HG03565 (cell line): ENCODE results near the gene STK10.

Experiments used
- ATAC-seq: cut with Tn5 transposase; IDR thresholded peaks from one replicate; pipeline ENCODE4 v1.9.1; 2021; ENCODE audit warnings: mild to moderate bottlenecking, moderate library complexity; ENCODE audit not compliant: unreplicated experiment

The STK10 gene

DNA sequence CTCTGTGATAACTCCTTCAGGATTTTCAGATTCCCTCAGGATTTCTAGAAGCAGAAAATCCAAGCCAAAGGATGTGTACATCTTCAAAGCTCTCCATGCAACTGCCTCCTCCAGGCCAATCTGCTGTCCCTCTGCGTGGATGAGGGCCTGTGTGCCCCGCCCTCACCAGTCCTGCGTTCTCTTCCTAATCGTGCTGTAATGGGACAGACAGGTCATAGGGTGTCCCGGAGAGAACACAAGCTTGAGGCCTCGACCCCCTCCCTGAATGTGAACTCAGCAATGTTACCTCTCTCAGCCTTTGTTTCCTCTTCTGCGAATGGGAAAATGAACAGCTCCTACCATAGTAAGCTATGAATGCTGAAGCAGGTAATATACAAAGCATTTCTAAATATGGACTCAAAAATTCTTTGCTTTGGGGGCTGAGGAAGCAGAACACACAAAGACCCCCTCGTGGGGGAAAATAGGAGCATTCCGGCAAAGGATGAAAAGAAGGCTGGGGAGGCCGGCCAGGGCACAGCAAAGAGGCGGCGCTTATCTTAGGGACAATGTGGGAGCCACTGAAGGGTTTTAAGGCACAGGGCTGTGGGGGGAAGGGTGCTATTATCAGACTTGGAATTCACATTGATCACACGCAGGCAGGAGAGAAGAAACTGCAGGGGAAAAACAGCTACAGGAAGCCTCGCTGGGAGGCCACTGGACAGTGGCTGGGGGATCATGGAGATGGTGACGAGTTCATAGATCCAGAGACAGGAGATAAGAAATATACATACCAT lies 124.4 kb downstream of the STK10 start:
- no peak for ATAC-seq

DNA sequence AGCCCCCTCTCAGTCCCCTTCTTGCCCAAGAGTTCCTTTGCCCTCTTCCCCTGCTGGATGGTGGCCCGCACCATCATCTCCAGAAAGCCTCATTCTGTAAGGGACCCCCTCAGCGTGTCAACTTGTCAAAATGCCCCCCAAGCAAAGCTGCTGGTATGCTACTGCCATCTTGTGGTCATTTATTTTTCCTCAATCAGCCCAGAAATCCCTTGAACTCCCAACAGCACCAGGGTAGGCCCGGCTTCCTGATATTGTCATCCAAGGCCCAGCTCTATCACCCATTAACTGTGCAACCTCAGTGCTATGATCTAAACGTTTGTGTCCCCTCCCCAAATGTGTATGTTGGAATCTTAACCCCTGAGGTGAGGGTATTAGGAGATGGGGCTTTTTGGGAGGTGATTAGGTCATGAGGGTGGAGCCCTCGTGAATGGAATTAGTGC lies 128.3 kb downstream of the STK10 start:
- no peak for ATAC-seq

DNA sequence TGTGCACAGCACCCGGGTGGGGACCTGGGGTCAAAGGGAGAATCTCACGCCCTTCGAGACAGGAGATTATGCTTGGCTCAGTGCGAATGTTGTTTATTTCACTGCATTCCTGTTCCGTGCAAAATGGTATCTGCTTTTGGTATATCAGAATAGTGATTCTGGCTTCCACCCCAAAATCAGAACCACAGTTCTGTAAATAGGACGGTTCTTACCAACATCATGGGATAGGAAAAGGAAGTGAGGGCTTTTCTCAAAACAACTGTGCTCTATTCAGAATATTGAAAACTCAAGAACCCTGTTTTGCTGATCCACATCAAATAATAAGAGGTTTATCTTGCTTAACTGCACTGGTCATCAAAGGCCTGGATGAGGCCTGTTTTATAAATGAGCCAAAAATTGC lies 129.9 kb downstream of the STK10 start:
- ATAC-seq = no peak

DNA sequence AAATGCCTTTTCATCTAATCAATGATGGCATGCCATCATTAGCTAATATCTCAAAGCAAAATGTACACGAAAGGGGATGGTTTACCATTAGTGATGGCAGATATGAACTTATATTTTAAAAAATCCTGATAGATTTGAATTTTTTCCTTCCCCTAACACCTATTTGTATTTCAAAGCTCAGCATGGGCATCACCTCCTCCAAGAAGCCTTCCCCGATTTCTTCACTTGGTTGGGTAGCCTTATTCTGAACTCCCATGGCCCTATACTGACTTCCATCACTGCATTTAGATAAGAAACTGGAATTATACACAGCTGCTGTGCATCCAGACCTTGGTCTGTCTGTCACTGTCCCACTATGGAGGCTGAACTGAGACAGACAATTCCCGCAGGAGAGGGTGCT lies 132.0 kb downstream of the STK10 start:
- no peak for ATAC-seq

DNA sequence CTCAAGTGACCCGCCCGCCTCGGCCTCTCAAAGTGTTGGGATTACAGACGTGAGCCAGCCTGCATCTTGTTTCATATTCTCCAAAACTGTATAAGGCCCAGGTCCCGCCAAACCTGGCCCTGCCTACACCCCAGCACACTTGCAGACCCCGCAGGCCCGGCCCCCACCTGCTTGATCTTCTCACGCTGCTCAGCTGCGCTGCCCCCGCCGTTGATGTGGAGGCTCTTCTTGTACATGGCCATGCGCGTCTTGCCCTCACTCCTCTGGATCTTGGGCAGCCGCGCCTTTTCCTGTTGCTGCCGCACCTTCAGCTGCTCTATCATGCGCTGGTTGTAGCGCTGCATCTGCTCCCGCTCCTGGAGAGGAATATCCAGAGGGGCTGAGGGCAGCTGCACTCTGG lies 132.6 kb downstream of the STK10 start:
- ATAC-seq = no peak

DNA sequence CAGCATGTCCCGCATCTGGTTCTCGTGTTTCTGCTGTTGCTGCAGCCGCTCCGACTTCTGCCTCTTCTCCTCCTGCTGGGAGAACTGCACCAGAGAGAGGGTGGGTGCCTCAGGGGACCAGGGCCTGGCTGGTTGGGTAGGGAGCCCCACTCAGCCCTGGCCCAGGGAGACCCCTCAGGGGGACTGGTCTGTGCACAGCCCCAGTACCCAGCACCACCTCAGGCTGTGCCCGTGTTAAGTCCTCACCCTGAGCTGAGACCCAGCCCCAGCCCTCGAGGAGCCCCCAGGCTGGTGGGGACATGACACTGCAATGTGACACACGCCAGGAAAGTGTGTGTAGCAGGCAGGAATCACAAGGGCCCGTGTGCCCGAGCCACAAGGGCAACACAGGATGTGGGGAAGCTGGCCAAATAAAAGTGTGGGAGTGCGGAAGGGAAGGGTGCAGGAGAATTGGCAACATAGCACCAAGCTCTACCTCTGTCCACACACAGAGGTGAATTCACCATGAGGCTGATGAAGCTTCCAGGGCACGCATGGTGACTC lies 133.3 kb downstream of the STK10 start:
- ATAC-seq = no peak

DNA sequence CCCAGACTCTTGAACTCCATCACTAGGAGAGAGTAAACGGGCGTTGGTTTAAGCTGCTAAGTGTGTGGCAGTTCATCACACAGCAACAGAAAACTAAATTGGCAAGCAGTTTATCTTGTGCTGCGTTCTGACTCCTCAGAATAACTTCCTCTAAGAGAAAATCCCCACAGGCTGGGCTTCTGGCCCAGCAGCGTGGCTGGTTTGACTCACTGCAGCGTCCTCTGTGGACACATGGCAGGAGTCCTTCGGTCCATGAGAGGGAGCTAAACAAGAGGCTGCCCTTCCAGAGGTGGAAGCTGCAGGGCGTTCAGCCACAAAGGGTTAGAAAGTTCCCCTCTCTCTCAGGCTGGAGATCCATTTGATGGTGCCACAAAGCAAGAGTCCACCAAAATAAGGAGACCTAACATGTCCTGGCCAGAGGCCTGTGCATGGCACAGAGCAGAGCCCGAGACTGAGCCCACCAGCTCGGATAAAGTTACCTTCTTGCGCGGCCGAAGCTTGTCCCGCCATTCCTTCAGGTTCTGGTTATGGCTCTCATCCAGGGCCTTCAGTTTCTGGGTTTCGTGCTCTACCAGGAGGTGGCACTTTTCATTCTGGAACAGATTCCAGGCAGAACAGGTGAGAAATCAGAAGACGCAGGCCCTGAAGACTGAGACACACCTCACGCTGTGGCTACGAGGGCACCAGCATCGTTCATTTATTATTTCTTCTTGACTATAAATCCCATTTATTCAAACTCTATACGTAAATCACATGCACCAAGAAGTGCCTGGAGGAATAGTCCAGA lies 135.4 kb downstream of the STK10 start:
- no peak for ATAC-seq

DNA sequence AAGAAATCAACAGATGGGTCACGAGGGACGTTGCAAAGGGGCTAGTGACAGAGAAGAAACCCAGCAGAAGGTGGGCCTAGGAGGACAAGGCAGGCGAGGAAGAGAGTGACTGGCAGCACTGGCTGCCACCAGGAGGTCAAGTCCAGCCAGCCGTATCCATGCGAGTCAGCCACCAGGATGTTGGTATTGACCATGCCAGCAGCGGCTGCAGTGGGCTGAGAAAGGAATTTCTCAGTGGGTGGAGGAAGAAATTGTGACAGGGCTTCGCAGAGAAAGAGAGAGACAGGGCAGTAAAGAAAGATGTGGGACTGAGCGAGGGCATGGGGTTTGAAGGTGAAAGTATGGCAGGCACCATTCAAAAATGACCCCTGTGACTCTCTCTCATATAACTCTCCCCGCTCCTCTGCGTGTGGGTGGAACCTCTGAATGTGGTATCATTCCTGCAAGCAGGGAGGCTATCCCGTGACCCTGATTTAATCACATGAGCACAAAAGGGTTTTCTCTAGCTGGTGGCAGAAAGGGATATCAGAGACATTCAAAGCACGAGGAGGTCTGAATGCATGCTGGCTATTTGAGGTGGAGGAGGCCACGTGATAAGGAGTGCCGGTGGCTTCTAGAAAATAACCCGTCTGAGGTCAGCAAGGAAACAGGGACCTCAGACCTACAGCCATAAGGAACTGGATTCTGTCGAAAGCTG lies 136.2 kb downstream of the STK10 start:
- ATAC-seq = no peak

DNA sequence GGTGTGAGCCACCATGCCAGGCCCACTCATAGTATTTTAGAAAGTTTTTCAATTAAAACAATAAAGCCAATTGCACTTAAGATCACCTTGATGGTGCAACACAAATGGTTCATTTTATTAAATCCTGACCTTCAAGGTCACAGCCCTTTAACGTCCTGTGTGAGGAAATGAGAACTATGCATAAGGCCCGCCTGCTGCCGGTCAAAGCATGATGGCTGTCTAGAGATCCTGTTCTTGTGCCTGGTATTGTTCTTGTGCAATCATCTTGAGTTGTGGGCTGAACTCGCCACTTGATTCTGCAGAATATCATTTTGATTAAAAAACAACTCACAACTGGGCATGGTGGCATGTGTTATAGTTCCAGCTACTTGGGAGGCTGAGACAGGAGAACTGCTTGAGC lies 137.9 kb downstream of the STK10 start:
- no peak for ATAC-seq

DNA sequence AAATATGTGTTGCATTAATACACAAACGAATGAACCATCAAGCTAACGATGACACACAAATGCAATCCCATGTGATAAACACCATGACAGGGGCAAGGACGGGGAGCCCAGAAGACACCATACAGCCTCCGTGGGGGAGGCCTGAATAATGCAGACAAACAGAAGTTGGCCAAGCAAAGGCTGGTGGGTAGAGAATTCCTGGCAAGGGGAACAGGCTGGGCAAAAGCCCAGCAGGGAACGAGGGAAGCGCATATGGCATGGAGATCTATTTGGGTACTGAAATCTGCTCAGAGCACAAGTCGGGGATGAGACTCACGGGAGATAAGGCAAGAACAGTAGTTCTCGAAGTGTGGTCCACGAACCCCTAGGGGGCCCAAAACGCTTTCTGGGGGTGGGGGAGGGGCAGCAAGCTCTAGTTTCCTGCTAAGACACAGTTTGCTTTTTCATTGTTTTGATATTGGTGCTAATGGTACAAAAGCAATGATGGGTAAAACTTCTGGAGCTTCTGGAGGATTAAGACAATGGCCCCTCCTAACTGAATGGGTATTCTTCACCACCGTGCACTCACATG lies 138.7 kb downstream of the STK10 start:
- no peak for ATAC-seq

DNA sequence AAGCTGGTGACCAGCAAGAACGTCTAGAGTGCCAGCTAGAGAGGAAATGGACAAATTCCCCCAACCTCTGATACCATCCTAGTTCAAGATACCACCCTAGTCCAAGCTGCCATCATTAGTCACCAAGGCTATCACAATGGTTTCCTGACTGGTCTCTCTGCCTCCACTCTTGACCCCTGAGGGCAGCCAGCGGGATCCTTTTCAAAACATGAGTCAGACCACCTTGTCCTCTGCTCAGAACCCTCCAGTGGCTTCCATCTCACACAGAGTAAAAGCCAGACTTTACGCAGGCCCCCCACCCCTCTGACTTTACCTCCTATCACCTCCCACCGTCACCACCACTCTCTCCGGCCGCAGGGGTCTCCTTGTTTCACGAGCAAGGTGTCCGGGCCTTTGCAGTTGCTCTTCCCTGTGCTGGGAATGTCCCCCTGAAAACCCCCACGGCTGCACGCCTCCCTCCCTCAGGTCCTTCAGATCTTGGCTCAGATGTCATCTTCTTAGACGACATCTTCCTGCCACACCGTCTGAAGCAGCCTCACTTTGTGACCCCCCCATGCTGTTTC lies 139.4 kb downstream of the STK10 start:
- ATAC-seq = no peak

DNA sequence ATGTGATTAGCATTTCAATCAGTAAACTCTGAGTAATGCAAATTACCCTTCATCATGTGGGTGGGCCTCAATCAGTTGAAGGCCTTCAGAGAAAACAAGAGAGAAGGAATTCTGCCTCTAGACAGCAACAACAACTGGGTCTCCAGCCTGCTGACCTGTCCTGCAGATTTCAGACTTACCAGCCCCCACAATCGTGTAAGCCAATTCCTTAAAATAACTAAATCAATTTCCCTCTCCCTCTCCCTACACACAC lies 139.9 kb downstream of the STK10 start:
- ATAC-seq = no peak

DNA sequence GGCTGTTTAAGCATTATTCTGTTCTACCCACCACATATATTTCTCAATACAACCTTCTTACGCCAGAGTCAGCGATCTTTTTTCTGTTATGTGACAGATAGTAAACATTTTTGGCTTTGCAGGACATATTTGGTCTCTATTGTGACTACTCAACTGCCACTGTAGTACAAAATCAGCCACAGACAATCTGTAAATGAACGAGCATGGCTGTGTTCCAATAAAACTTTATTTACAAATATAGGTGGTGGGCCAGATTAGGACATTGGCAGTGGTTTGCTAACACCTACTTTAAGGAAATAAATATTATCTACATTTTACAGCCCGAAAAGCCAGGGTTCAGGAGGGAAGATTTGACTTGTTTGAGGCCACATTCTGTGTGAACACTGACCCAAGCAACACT lies 141.4 kb downstream of the STK10 start:
- ATAC-seq = no peak

DNA sequence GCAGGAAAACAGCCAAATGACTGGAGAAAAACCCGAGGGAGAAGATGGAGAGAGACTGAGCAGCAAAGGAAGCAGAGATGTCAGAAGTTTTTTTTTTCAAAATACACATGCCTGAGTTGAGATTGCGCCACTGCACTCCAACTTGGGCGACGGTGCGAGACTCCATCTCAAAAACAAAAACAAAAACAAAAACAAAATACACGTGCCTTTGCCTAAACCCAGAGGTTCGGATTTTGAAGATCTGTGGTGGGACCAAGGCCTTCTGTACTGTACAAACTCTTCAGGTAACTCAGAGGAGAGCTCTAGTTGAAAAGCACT lies 142.8 kb downstream of the STK10 start:
- ATAC-seq = no peak

DNA sequence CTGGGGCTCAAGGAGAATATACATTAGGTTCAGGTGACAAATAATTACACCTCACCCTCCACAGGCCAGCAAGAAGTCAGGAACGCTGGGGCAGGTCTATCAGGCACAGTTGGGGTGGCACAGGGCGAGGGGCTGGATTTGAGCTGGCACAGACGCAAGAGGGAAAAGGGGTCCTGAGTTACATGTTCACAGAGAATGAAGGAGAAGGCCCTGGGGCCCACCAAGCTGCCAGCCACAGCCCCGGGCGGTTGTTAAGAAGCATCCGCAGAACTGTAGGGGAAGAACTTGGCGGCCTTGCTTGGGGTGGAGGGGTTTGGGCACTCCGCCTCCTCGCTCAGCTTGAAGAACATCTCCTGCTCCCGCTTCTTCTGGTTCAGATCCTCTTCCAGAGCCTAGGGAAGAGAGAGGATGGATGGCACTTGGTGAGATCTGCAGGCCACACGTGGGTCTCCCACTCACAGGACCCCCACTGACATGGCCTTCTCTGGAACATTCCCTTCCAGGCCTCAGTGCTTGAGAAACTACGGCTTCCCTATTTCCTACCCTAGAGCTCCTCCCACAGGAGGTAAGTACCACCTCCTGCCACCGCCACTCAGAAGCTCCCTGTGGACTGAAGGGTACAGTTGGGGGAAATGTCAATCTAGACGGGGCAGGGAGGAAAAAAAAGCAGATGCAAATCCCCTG lies 143.3 kb downstream of the STK10 start:
- ATAC-seq = no peak

DNA sequence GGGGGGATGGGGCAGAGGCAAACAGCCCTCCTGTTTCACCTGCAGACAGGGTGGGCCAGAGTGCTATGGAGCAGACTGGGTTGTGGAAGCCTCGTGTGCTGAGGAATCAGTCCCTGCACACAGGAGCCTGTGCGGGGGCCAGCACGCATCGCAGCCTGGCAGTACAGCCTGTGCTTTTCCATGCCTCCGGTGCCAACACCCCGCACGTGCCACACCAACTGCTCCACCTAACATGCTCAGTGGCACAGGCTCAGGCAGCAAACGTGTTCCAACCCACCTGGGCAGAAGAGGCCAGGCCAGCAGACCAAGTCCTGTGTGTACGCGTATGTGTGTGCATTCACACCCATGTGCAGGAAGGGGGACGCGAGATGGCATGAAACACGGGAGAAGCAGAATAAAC lies 144.2 kb downstream of the STK10 start:
- ATAC-seq = no peak

DNA sequence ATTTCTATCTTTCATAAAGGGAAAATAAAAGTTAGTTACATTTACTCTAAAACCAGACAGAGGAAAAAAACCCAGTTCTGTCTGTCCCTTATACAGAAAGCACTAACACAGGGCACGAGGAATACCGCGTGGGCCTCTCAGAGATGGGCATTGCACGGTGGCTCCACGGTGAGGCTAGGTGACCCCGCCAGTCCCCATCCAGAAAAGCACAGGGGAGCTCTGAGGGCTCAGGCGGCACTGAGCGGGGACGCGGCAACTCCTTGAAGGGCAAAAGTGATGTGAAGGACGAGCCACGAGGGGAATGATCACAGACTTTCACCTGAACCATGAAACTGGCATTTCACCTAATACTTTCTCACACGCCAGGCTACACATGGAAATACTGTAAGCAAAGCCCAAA lies 145.8 kb downstream of the STK10 start:
- no peak for ATAC-seq

DNA sequence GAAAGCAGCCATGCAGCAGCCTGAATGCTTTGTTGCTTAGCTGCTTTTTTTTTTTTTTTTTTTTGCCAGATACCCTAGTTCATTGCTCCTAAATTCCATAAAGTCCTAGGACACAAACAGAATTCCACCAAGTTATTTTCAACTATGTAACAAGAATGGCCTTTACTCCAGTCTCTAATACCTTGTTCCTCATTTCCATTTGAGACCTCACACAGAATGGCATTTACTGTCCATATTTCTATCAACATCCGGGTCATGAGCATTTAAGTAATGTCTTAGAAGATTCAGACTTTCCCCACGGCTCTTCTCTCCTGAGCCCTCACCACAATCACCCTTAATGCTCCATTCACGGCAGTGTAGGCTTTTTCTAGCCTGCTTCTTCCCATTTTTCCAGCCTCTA lies 149.9 kb downstream of the STK10 start:
- no peak for ATAC-seq

DNA sequence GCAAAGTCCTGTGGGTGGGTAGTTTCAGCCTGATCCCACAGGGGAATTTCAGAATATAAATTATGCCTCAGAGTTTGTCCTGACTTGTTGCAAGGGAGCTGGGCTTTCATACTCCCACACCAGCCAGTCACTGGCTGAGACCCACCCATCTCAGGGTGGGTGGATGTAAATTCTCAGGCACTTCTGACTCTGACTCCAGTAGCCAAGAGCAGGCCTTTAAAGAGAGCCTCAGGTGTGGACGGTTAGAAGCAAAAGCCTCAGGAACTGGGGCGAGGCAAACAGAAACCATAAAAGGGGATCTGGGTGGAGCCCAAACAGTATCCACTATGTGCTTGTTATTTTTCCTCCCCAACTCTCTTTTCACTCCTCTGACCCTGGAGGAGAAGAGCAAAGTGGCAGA lies 153.0 kb downstream of the STK10 start:
- no peak for ATAC-seq

DNA sequence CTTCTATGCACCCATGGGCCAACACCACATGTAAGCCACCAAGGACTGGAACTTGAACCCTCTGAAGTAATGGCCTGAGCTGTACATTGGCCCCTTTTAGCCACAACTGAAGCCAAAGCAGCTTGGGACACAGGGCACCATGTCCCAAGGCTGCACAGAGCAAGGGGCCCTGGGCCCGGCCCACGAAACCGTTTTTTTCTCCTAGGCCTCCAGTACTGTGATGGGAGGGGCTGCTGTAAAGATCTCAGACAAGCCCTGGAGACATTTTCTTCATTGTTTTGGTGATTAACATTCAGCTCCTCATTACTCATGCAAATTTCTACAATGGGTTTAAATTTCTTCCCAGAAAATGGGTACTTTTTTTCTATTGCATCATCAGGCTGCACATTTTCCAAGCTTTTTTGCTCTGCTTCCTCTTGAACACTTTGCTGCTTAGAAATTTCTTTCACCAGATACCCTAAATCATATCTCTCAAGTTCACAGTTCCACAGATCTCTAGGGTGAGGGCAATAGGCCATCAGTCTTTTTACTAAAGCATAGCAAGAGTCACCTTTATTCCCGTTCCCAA lies 156.0 kb downstream of the STK10 start:
- ATAC-seq = no peak
